ENCODE measurements around the gene PAX3.

DNA sequence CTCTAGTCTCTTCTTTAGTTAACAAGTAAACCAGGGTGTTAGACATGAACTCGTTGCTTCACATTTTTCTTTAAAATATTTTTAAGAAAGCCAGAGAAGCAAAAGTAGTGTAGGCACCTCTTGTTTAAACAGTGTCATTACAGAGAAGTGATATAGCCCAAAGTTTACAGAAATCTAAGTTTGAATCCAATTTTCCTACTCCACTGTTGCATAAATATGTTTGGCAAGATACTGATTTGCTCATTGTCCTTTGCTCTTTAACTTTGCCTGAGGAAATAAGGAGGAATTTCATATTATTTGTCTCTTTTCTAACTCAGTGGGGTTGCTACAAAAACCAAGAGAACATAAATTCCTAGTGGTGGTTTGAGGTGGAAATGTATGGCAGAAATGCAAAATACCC is 81.1 kb downstream of the PAX3 start:
- TF ChIP-seq, protein P1, sequence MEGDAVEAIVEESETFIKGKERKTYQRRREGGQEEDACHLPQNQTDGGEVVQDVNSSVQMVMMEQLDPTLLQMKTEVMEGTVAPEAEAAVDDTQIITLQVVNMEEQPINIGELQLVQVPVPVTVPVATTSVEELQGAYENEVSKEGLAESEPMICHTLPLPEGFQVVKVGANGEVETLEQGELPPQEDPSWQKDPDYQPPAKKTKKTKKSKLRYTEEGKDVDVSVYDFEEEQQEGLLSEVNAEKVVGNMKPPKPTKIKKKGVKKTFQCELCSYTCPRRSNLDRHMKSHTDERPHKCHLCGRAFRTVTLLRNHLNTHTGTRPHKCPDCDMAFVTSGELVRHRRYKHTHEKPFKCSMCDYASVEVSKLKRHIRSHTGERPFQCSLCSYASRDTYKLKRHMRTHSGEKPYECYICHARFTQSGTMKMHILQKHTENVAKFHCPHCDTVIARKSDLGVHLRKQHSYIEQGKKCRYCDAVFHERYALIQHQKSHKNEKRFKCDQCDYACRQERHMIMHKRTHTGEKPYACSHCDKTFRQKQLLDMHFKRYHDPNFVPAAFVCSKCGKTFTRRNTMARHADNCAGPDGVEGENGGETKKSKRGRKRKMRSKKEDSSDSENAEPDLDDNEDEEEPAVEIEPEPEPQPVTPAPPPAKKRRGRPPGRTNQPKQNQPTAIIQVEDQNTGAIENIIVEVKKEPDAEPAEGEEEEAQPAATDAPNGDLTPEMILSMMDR (IDR thresholded peaks at IDR 0.05; ENCODE audit: low read depth, low read length), result no peak
- TF ChIP-seq EZH2phosphoT487 (IDR thresholded peaks at IDR 0.05; ENCODE audit: low read depth), result no peak

Data from OCI-LY3 (cell line).